Measurements from ENCODE around the gene PPARG.

DNA sequence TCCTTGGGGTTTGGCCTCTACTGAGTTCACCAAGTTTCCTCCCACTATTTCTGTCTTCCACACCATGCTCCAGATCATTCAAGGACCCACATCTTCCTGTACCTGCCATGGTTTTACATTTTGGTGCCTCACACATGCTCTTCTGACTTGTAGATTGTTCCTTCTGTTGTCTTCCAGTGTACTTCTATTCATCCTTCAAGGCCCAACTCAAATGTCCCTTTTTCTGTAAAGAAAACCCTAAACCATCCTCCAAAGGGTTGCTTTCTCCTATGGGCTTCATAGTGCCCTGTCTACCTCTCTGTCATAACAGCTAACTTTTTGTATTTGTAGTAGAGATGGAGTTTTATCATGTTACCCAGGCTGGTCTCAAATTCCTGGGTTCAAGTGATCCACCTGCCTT is 175.3 kb downstream of the PPARG start:
- TF ChIP-seq SMC3 (IDR thresholded peaks at IDR 0.05; ENCODE audit: low read depth, low read length) (no peak), POLR2AphosphoS5 (IDR thresholded peaks at IDR 0.05; ENCODE audit: low read depth, low read length) (no peak), MEF2A (IDR thresholded peaks at IDR 0.05; ENCODE audit: borderline replicate concordance, low read depth) (no peak), FOXJ3 (CRISPR knock-in tag; IDR thresholded peaks at IDR 0.05) (no peak), REST (IDR thresholded peaks at IDR 0.05; ENCODE audit: low read depth, low read length) (no peak), TCF12 (IDR thresholded peaks at IDR 0.05) (no peak), NFIC (IDR thresholded peaks at IDR 0.05; ENCODE audit: borderline replicate concordance) (no peak), EP300 (IDR thresholded peaks at IDR 0.05; ENCODE audit: borderline replicate concordance in 1 of 2, low read depth in 1 of 2, low read length in 1 of 2) (no peak), FOXM1 (IDR thresholded peaks at IDR 0.05; ENCODE audit: low read depth) (no peak)
- TF ChIP-seq, protein P1, sequence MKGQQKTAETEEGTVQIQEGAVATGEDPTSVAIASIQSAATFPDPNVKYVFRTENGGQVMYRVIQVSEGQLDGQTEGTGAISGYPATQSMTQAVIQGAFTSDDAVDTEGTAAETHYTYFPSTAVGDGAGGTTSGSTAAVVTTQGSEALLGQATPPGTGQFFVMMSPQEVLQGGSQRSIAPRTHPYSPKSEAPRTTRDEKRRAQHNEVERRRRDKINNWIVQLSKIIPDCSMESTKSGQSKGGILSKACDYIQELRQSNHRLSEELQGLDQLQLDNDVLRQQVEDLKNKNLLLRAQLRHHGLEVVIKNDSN (IDR thresholded peaks at IDR 0.05; ENCODE audit: borderline replicate concordance, low read depth): no peak
- TF ChIP-seq, protein P2, sequence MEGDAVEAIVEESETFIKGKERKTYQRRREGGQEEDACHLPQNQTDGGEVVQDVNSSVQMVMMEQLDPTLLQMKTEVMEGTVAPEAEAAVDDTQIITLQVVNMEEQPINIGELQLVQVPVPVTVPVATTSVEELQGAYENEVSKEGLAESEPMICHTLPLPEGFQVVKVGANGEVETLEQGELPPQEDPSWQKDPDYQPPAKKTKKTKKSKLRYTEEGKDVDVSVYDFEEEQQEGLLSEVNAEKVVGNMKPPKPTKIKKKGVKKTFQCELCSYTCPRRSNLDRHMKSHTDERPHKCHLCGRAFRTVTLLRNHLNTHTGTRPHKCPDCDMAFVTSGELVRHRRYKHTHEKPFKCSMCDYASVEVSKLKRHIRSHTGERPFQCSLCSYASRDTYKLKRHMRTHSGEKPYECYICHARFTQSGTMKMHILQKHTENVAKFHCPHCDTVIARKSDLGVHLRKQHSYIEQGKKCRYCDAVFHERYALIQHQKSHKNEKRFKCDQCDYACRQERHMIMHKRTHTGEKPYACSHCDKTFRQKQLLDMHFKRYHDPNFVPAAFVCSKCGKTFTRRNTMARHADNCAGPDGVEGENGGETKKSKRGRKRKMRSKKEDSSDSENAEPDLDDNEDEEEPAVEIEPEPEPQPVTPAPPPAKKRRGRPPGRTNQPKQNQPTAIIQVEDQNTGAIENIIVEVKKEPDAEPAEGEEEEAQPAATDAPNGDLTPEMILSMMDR (IDR thresholded peaks at IDR 0.05): no peak

Measured in SK-N-SH (cell line).